ENCODE measurements around the gene OSBP. TPM values are rescaled to one million over a fixed set of nuclear protein-coding genes. Genes with fewer than 3 reads are reported as not detected.
A peak's percentile ranks its signal among the peaks of the same experiment; 100 is the strongest.

OSBP gene
- polyA plus RNA-seq, 2 of the 4 experiments (the other 2 are of a cell fraction), result 25.9 to 31.7 TPM

GRCh38 chr11:59551659-59552521 is 63.7 kb downstream of the OSBP start:
- DNase-seq (ENCODE audit: low read depth in 1 of 2, low spot score in 1 of 2) (peak in 1 of 2 experiments; percentile 93), FAIRE-seq (no peak), ATAC-seq (peak; percentile 23 to 37; a peak in 5 of 6 replicates)
- TF ChIP-seq CEBPB (IDR thresholded peaks at IDR 0.05) (peak in 1 of 2 experiments; percentile 68; a peak in 2 of 4 replicates), HMGXB4 (CRISPR knock-in tag; IDR thresholded peaks at IDR 0.05; ENCODE audit: borderline replicate concordance) (peak; percentile 15), BCL3 (IDR thresholded peaks at IDR 0.05) (no peak), HOXA7 (CRISPR knock-in tag; IDR thresholded peaks at IDR 0.05) (no peak), SREBF2 (IDR thresholded peaks at IDR 0.05) (peak; percentile 58)
- ChIA-PET CTCF (interaction anchor here (0.7 to 5.2 kb wide), 2 partner anchors 14 to 51 kb away, joined by 3 to 28 read pairs; no protein-coding TSS in a partner anchor), POLR2A (interaction anchor here (1.2 kb wide), 1 partner anchor 15 kb away, joined by 7 read pairs; no protein-coding TSS in a partner anchor)
- Histone ChIP-seq H3K4me1 (peaks cover 27% of the 10 kb centered on the region), H3K4me3 (peak overlapping the region; percentile 68), H3K4me2 (peak overlapping the region; percentile 82), H3K9me3 (no peaks in the 10 kb centered on the region), H3K27ac (peak overlapping the region; percentile 85 to 95)
- 2% methylated on average over 28 of the region's 30 CpGs for WGBS (ENCODE audit: missing lambda C conversion rate)

GRCh38 chr11:59550842-59551658 is 64.5 kb downstream of the OSBP start:
- DNase-seq (ENCODE audit: low read depth in 1 of 2, low spot score in 1 of 2) (peak in 1 of 2 experiments; percentile 95), FAIRE-seq (no peak), ATAC-seq (peak; percentile 49 to 57)
- WGBS (ENCODE audit: missing lambda C conversion rate), result under 1% methylated on average over 34 of the region's 34 CpGs
- ChIA-PET CTCF (interaction anchor here (1.3 to 5.2 kb wide), 3 partner anchors 10 to 129 kb away, joined by 3 to 28 read pairs (median 9); no protein-coding TSS in a partner anchor), POLR2A (interaction anchor here (1.1 to 2.5 kb wide), 4 partner anchors 10 to 118 kb away, joined by 7 to 16 read pairs (median 12); partner anchors contain the start of gene PATL1)
- Histone ChIP-seq H3K4me2 (peak overlapping the region; percentile 82), H3K4me1 (peaks cover 28% of the 10 kb centered on the region), H3K4me3 (peak overlapping the region; percentile 68), H3K27ac (peak overlapping the region; percentile 85 to 95), H3K9me3 (no peaks in the 10 kb centered on the region)
- TF ChIP-seq HOXB13 (CRISPR knock-in tag; IDR thresholded peaks at IDR 0.05; ENCODE audit: low read depth) (no peak), NFE2L2 (conservative IDR thresholded peaks at IDR 0.05; ENCODE audit: low read length) (no peak), EHF (CRISPR knock-in tag; IDR thresholded peaks at IDR 0.05) (peak; percentile 80; the same call in 1 of the 2 replicates), CHD2 (IDR thresholded peaks at IDR 0.05; ENCODE audit: low read length, partially characterized antibody) (peak; percentile 30), HOXB5 (CRISPR knock-in tag; IDR thresholded peaks at IDR 0.05) (no peak), USF2 (IDR thresholded peaks at IDR 0.05) (no peak; the same call in 1 of the 2 replicates), FOSB (CRISPR knock-in tag; IDR thresholded peaks at IDR 0.05) (0 out of 2 replicates have a peak, but pooled peaks have one; percentile 37), TP53 (CRISPR knock-in tag; IDR thresholded peaks at IDR 0.05) (0 out of 2 replicates have a peak, but pooled peaks have one; percentile 47), MAFK (IDR thresholded peaks at IDR 0.05; ENCODE audit: partially characterized antibody) (peak; percentile 23), CEBPB (IDR thresholded peaks at IDR 0.05) (peak; percentile 68 to 88; a peak in 3 of 4 replicates), RARB (CRISPR knock-in tag; IDR thresholded peaks at IDR 0.05) (no peak), BCL3 (IDR thresholded peaks at IDR 0.05) (0 out of 3 replicates have a peak, but pooled peaks have one; percentile 11), E2F6 (IDR thresholded peaks at IDR 0.05; ENCODE audit: borderline replicate concordance, low read depth) (peak; percentile 11; the same call in 1 of the 2 replicates), GATA3 (IDR thresholded peaks at IDR 0.05; ENCODE audit: borderline replicate concordance) (no peak; the same call in 1 of the 2 replicates), KDM1A (IDR thresholded peaks at IDR 0.05; ENCODE audit: low read depth) (peak; percentile 72; the same call in 1 of the 2 replicates), PHF8 (IDR thresholded peaks at IDR 0.05; ENCODE audit: borderline replicate concordance, low read depth) (0 out of 2 replicates have a peak, but pooled peaks have one; percentile 17), POLR2AphosphoS2 (conservative IDR thresholded peaks at IDR 0.05; ENCODE audit: low read length) (no peak; the same call in 1 of the 2 replicates), TFCP2L1 (CRISPR knock-in tag; IDR thresholded peaks at IDR 0.05) (no peak), ZSCAN20 (CRISPR knock-in tag; IDR thresholded peaks at IDR 0.05) (no peak)
